Thyroid gland (tissue), 4 donors: ENCODE data around the gene ATXN1.

Experiments used
- CTCF ChIP-seq, 6 experiments: fragments of 200-600 bp in 3 of 6; fragments of 450-650 bp in 3 of 6; sonication (generic) in 3 of 6; IDR thresholded peaks; one replicate each; pipeline ENCODE4 v1.5.1; 2016 to 2019; ENCODE audit warnings: antibody characterized with exemption in 6 of 6, mild to moderate bottlenecking in 2 of 6, inconsistent platforms in 1 of 6, moderate library complexity in 1 of 6
- POLR2A ChIP-seq, 2 donors: fragments of 450-650 bp; IDR thresholded peaks; one replicate each; pipeline ENCODE4 v1.6.1; 2017; ENCODE audit warnings: antibody characterized with exemption in 2 of 2, mild to moderate bottlenecking in 2 of 2, moderate library complexity in 1 of 2

- TF ChIP-seq CTCF (IDR thresholded peaks at IDR 0.05) = no peak
- no peak for TF ChIP-seq POLR2A (IDR thresholded peaks at IDR 0.05)
Measured at GRCh38 chr6:16487996-16488674, 273.1 kb downstream of the ATXN1 start.
